Adrenal gland (tissue), 5 donors: Measurements from ENCODE around the gene ADCK1.

Source experiments
- CTCF ChIP-seq, 6 experiments: fragments of 450-650 bp in 4 of 6; fragments of 200-600 bp in 2 of 6; sonication (generic) in 1 of 6; IDR thresholded peaks; 1 replicate in 5 of 6; 2 replicates in 1 of 6; pipeline versions ENCODE4 v1.5.1 to v1.8.0; 2016 to 2021; ENCODE audit warnings: antibody characterized with exemption in 6 of 6, mild to moderate bottlenecking in 2 of 6, moderate library complexity in 1 of 6
- POLR2A ChIP-seq, 2 donors: fragments of 450-650 bp; IDR thresholded peaks; one replicate each; pipeline ENCODE4 v1.6.1; 2017; ENCODE audit warnings: antibody characterized with exemption in 2 of 2, mild to moderate bottlenecking in 2 of 2, moderate library complexity in 1 of 2
- donor health status: DM: no; HTN: no; CAD: no.

- TF ChIP-seq CTCF (IDR thresholded peaks at IDR 0.05) (no peak), POLR2A (IDR thresholded peaks at IDR 0.05) (no peak)
Measured at GRCh38 chr14:77844802-77845201, 44.9 kb downstream of the ADCK1 start.
